ENCODE results near the gene HDAC6. TPM values are rescaled to one million over a fixed set of nuclear protein-coding genes. Genes with fewer than 3 reads are reported as not detected.

HDAC6 gene
- total and polyA plus RNA-seq, 7 donors = 21.8 to 47.1 (median 31.8) TPM

- intact Hi-C loops (cut with DNase I) = no loop called here
- Histone ChIP-seq H3K4me3 (no peak overlapping the region), H3K4me1 (no peaks in the 10 kb centered on the region), H3K36me3 (ENCODE audit: insufficient read depth in 1 of 2, low read depth in 1 of 2) (no peaks in the 10 kb centered on the region), H3K9me3 (no peaks in the 10 kb centered on the region), H3K27ac (no peak overlapping the region), H3K27me3 (ENCODE audit: insufficient read depth in 3 of 3, low read length in 2 of 3) (peaks cover 0 to 4% (median 0%) of the 10 kb centered on the region in 3 donors)
- ATAC-seq (no peak), DNase-seq (no peak)
- TF ChIP-seq CTCF (IDR thresholded peaks at IDR 0.05) = no peak
- 57 to 63% (median 62%) methylated on average over 13 of the region's 13 CpGs for WGBS, 3 donors
Measured at GRCh38 chrX:48776818-48777439, 24.9 kb upstream of the HDAC6 start.

- Histone ChIP-seq H3K9me3 (no peaks in the 10 kb centered on the region), H3K27ac (no peak overlapping the region), H3K4me1 (no peaks in the 10 kb centered on the region), H3K27me3 (ENCODE audit: insufficient read depth in 3 of 3, low read length in 2 of 3) (peaks cover 0 to 4% (median 0%) of the 10 kb centered on the region in 3 donors), H3K4me3 (no peak overlapping the region), H3K36me3 (ENCODE audit: insufficient read depth in 1 of 2, low read depth in 1 of 2) (no peaks in the 10 kb centered on the region)
- DNase-seq (no peak), ATAC-seq (no peak)
- TF ChIP-seq CTCF (IDR thresholded peaks at IDR 0.05) = no peak
- 79 to 87% (median 81%) methylated on average over 7 of the region's 7 CpGs for WGBS, 3 donors
- intact Hi-C loops (cut with DNase I) = no loop called here
Measured at GRCh38 chrX:48779399-48779798, 22.5 kb upstream of the HDAC6 start.

GRCh38 chrX:48781705-48782104 lies 20.2 kb upstream of the HDAC6 start:
- H3K4me1 ChIP-seq = no peaks in the 10 kb centered on the region
- WGBS, 3 donors = 83 to 91% (median 87%) methylated on average over 6 of the region's 6 CpGs
- no peak for TF ChIP-seq CTCF (IDR thresholded peaks at IDR 0.05)
- H3K27ac ChIP-seq = no peak overlapping the region
- no peak overlapping the region for H3K4me3 ChIP-seq
- DNase-seq (no peak), ATAC-seq (no peak)
- no peaks in the 10 kb centered on the region for H3K36me3 ChIP-seq (ENCODE audit: insufficient read depth in 1 of 2, low read depth in 1 of 2)
- peaks cover 0 to 13% (median 0%) of the 10 kb centered on the region in 3 donors for H3K27me3 ChIP-seq (ENCODE audit: insufficient read depth in 3 of 3, low read length in 2 of 3)
- no peaks in the 10 kb centered on the region for H3K9me3 ChIP-seq
- intact Hi-C loops (cut with DNase I) = no loop called here

GRCh38 chrX:48782216-48782615 lies 19.7 kb upstream of the HDAC6 start:
- TF ChIP-seq CTCF (IDR thresholded peaks at IDR 0.05) = no peak
- WGBS, 3 donors = 64 to 71% (median 68%) methylated on average over 2 of the region's 2 CpGs
- Histone ChIP-seq H3K27ac (no peak overlapping the region), H3K4me3 (no peak overlapping the region), H3K36me3 (ENCODE audit: insufficient read depth in 1 of 2, low read depth in 1 of 2) (no peaks in the 10 kb centered on the region), H3K4me1 (no peaks in the 10 kb centered on the region), H3K9me3 (no peaks in the 10 kb centered on the region), H3K27me3 (ENCODE audit: insufficient read depth in 3 of 3, low read length in 2 of 3) (peaks cover 0 to 18% (median 0%) of the 10 kb centered on the region in 3 donors)
- no peak for ATAC-seq
- no peak for DNase-seq
- intact Hi-C loops (cut with DNase I) = no loop called here

- intact Hi-C loops (cut with DNase I) = no loop called here
- no peak overlapping the region for H3K4me3 ChIP-seq
- H3K9me3 ChIP-seq = no peaks in the 10 kb centered on the region
- H3K27ac ChIP-seq = no peak overlapping the region
- peaks cover 0 to 24% (median 0%) of the 10 kb centered on the region in 3 donors for H3K27me3 ChIP-seq (ENCODE audit: insufficient read depth in 3 of 3, low read length in 2 of 3)
- H3K36me3 ChIP-seq (ENCODE audit: insufficient read depth in 1 of 2, low read depth in 1 of 2) = no peaks in the 10 kb centered on the region
- no peaks in the 10 kb centered on the region for H3K4me1 ChIP-seq
- WGBS, 3 donors = 77 to 87% (median 85%) methylated on average over 10 to 13 of the region's 13 CpGs
- DNase-seq = no peak
- no peak for TF ChIP-seq CTCF (IDR thresholded peaks at IDR 0.05)
- no peak for ATAC-seq
Measured at GRCh38 chrX:48782795-48783194, 19.1 kb upstream of the HDAC6 start.
